SK-MEL-5 (cell line): ENCODE results near the gene ONECUT1. TPM values are rescaled to one million over a fixed set of nuclear protein-coding genes. Genes with fewer than 3 reads are reported as not detected.

Source experiments
- DNase-seq: peaks from one replicate; pipeline ENCODE4 v3.0.0-alpha.2; 2016; ENCODE audit warnings: low read depth, low spot score
- in situ Hi-C: cut with HindIII; loops from 2 replicates; pipeline ENCODE4 v1.10.0; 2016; ENCODE audit warnings: low sequenced_read_pairs, high pct_unique_total_duplicates, low pct_unique_long_range_greater_than_20kb
- total RNA-seq: library from RNA; depleted of rRNA; stranded (reverse); fragments of >200 nt; shearing (Covaris generic); gene quantifications from 2 replicates; pipeline ENCODE4 v1.2.3, GENCODE V29; 2014

ONECUT1 gene
- total RNA-seq, 1 experiment from 2014 or later, result 5.0 TPM

- in situ Hi-C loops, result no loop called here
Observed at GRCh38 chr15:52786436-52787122, 3.6 kb downstream of the ONECUT1 start.

GRCh38 chr15:52785672-52786406 is 4.3 kb downstream of the ONECUT1 start:
- in situ Hi-C loops, result no loop called here
- DNase-seq, result no peak

More at GRCh38 chr15:52786436-52787122, 3.6 kb downstream of the ONECUT1 start:
- no peak for DNase-seq

- DNase-seq, result no peak
- in situ Hi-C loops, result no loop called here
Observed at GRCh38 chr15:52784799-52785671, 5.1 kb downstream of the ONECUT1 start.

GRCh38 chr15:52783929-52784798 is 6.0 kb downstream of the ONECUT1 start:
- in situ Hi-C loops, result no loop called here

GRCh38 chr15:52783191-52783829 is 6.8 kb downstream of the ONECUT1 start:
- DNase-seq, result no peak
- in situ Hi-C loops, result no loop called here

More at GRCh38 chr15:52783929-52784798, 6.0 kb downstream of the ONECUT1 start:
- no peak for DNase-seq

- DNase-seq, result no peak
- in situ Hi-C loops, result no loop called here
Observed at GRCh38 chr15:52782514-52782913, 7.6 kb downstream of the ONECUT1 start.

- in situ Hi-C loops, result no loop called here
- peak; percentile 77 for DNase-seq
Observed at GRCh38 chr15:52780172-52780980, 9.8 kb downstream of the ONECUT1 start.

- in situ Hi-C loops, result no loop called here
- DNase-seq, result no peak
Observed at GRCh38 chr15:52778457-52778856, 11.7 kb downstream of the ONECUT1 start.

- DNase-seq, result no peak
- in situ Hi-C loops, result no loop called here
Observed at GRCh38 chr15:52772766-52773165, 17.4 kb downstream of the ONECUT1 start.

GRCh38 chr15:52765785-52766184 is 24.4 kb downstream of the ONECUT1 start:
- in situ Hi-C loops, result no loop called here
- peak; percentile 76 for DNase-seq

GRCh38 chr15:52764731-52765130 is 25.4 kb downstream of the ONECUT1 start:
- no peak for DNase-seq
- in situ Hi-C loops, result no loop called here

GRCh38 chr15:52762621-52763020 is 27.5 kb downstream of the ONECUT1 start:
- in situ Hi-C loops, result no loop called here

GRCh38 chr15:52760562-52760961 is 29.6 kb downstream of the ONECUT1 start:
- in situ Hi-C loops, result no loop called here
- DNase-seq, result no peak

More at GRCh38 chr15:52762621-52763020, 27.5 kb downstream of the ONECUT1 start:
- DNase-seq, result no peak

GRCh38 chr15:52759969-52760368 is 30.2 kb downstream of the ONECUT1 start:
- in situ Hi-C loops, result no loop called here
- DNase-seq, result peak; percentile 17

GRCh38 chr15:52757496-52757895 is 32.6 kb downstream of the ONECUT1 start:
- no peak for DNase-seq
- in situ Hi-C loops, result no loop called here

- no peak for DNase-seq
- in situ Hi-C loops, result no loop called here
Observed at GRCh38 chr15:52751522-52751921, 38.6 kb downstream of the ONECUT1 start.
